BLaER1 treated with 17β-estradiol and CSF1 and Interleukin-3, amounts not matched to agents 10 nM and 100 nM (cell line): ENCODE measurements around the gene MS4A15.
A peak's percentile ranks its signal among the peaks of the same experiment; 100 is the strongest.

ENCODE experiments used
- H3K27ac ChIP-seq, 11 experiments: shearing (Covaris generic); formaldehyde crosslinking; 2 replicates each; pipeline ENCODE4 v1.8.1; 2022
- H3K27me3 ChIP-seq, 11 experiments: shearing (Covaris generic); formaldehyde crosslinking; 2 replicates each; pipeline ENCODE4 v1.8.1; 2022
- H3K36me3 ChIP-seq, 11 experiments: shearing (Covaris generic); formaldehyde crosslinking; 2 replicates each; pipeline ENCODE4 v1.8.1; 2022
- H3K4me1 ChIP-seq, 10 experiments: shearing (Covaris generic); formaldehyde crosslinking; 2 replicates each; pipeline ENCODE4 v1.8.1; 2022
- H3K4me2 ChIP-seq, 11 experiments: shearing (Covaris generic); formaldehyde crosslinking; 2 replicates each; pipeline ENCODE4 v1.8.1; 2022
- H3K4me3 ChIP-seq, 10 experiments: shearing (Covaris generic); formaldehyde crosslinking; 2 replicates each; pipeline ENCODE4 v1.8.1; 2022
- H3K9ac ChIP-seq, 11 experiments: shearing (Covaris generic); formaldehyde crosslinking; 2 replicates each; pipeline ENCODE4 v1.8.1; 2022
- H3K9me3 ChIP-seq, 11 experiments: shearing (Covaris generic); formaldehyde crosslinking; replicated peaks in 1 of 11; 2 replicates each; pipeline ENCODE4 v1.8.1; 2022
- H4K20me1 ChIP-seq, 11 experiments: shearing (Covaris generic); formaldehyde crosslinking; 2 replicates each; pipeline ENCODE4 v1.8.1; 2022
- Cebpa-rat ChIP-seq, 11 experiments: shearing (Covaris generic); IDR thresholded peaks; 2 replicates each; pipeline ENCODE4 v1.8.1; 2022

Gene MS4A15

GRCh38 chr11:60798631-60799030, 42.0 kb downstream of the MS4A15 start:
- no peak overlapping the region for H3K4me3 ChIP-seq
- H4K20me1 ChIP-seq: no peaks in the 10 kb centered on the region
- H3K36me3 ChIP-seq: no peaks in the 10 kb centered on the region
- no peaks in the 10 kb centered on the region for H3K9me3 ChIP-seq
- H3K27ac ChIP-seq: no peak overlapping the region
- TF ChIP-seq Cebpa-rat (IDR thresholded peaks at IDR 0.05): no peak
- peaks cover 0 to 25% (median 16%) of the 10 kb centered on the region in 10 experiments; a peak in 13 of 20 replicates for H3K4me1 ChIP-seq
- H3K4me2 ChIP-seq: peak overlapping the region in 8 of 11 experiments; percentile 2 to 58 (median 41); a peak in 13 of 22 replicates
- no peak overlapping the region for H3K9ac ChIP-seq
- no peaks in the 10 kb centered on the region for H3K27me3 ChIP-seq

- H3K9me3 ChIP-seq: no peaks in the 10 kb centered on the region
- no peak for TF ChIP-seq Cebpa-rat (IDR thresholded peaks at IDR 0.05)
- H3K9ac ChIP-seq: no peak overlapping the region
- H3K27ac ChIP-seq: no peak overlapping the region
- H3K4me2 ChIP-seq: peak overlapping the region in 1 of 11 experiments; percentile 28; a peak in 1 of 22 replicates
- H3K36me3 ChIP-seq: no peaks in the 10 kb centered on the region
- peaks cover 0 to 31% (median 21%) of the 10 kb centered on the region in 10 experiments; a peak in 14 of 20 replicates for H3K4me1 ChIP-seq
- no peaks in the 10 kb centered on the region for H3K27me3 ChIP-seq
- no peaks in the 10 kb centered on the region for H4K20me1 ChIP-seq
- H3K4me3 ChIP-seq: no peak overlapping the region
These were observed 44.5 kb downstream of the MS4A15 start for GRCh38 chr11:60801194-60801593.

GRCh38 chr11:60803273-60803936, 46.7 kb downstream of the MS4A15 start:
- H3K4me1 ChIP-seq: peaks cover 0 to 45% (median 36%) of the 10 kb centered on the region in 10 experiments; a peak in 16 of 20 replicates
- H3K9ac ChIP-seq: no peak overlapping the region
- no peaks in the 10 kb centered on the region for H3K36me3 ChIP-seq
- H4K20me1 ChIP-seq: no peaks in the 10 kb centered on the region
- H3K4me3 ChIP-seq: no peak overlapping the region
- no peak overlapping the region for H3K4me2 ChIP-seq
- TF ChIP-seq Cebpa-rat (IDR thresholded peaks at IDR 0.05): no peak
- H3K27me3 ChIP-seq: no peaks in the 10 kb centered on the region
- no peak overlapping the region for H3K27ac ChIP-seq
- no peaks in the 10 kb centered on the region for H3K9me3 ChIP-seq

- Histone ChIP-seq H3K36me3 (no peaks in the 10 kb centered on the region), H3K4me2 (peak overlapping the region in 4 of 11 experiments; percentile 14 to 84 (median 56); a peak in 6 of 22 replicates), H3K4me3 (no peak overlapping the region), H3K27ac (peak overlapping the region in 1 of 11 experiments; percentile 13; a peak in 1 of 22 replicates), H3K9ac (no peak overlapping the region), H3K4me1 (peaks cover 16 to 61% (median 51%) of the 10 kb centered on the region in 10 experiments), H4K20me1 (no peaks in the 10 kb centered on the region), H3K27me3 (no peaks in the 10 kb centered on the region), H3K9me3 (peaks cover 11 to 23% (median 20%) of the 10 kb centered on the region in 11 experiments; a peak in 21 of 22 replicates)
- TF ChIP-seq Cebpa-rat (IDR thresholded peaks at IDR 0.05): no peak
These were observed 52.6 kb downstream of the MS4A15 start for GRCh38 chr11:60809249-60809648.

- Histone ChIP-seq H3K4me1 (peaks cover 16 to 61% (median 51%) of the 10 kb centered on the region in 10 experiments), H3K9me3 (peaks cover 11 to 27% (median 23%) of the 10 kb centered on the region in 11 experiments; a peak in 21 of 22 replicates), H3K9ac (no peak overlapping the region), H3K36me3 (no peaks in the 10 kb centered on the region), H3K27me3 (no peaks in the 10 kb centered on the region), H3K27ac (peak overlapping the region in 1 of 11 experiments; percentile 72; a peak in 1 of 22 replicates), H3K4me3 (no peak overlapping the region), H4K20me1 (no peaks in the 10 kb centered on the region), H3K4me2 (peak overlapping the region in 8 of 11 experiments; percentile 30 to 87 (median 80); a peak in 11 of 22 replicates)
- TF ChIP-seq Cebpa-rat (IDR thresholded peaks at IDR 0.05): no peak
These were observed 53.0 kb downstream of the MS4A15 start for GRCh38 chr11:60809691-60810090.

- Histone ChIP-seq H3K27me3 (no peaks in the 10 kb centered on the region), H3K9ac (peak overlapping the region in 4 of 11 experiments; percentile 48 to 68 (median 57); a peak in 4 of 22 replicates), H3K4me2 (peak overlapping the region in 9 of 11 experiments; percentile 65 to 87 (median 80); a peak in 18 of 22 replicates), H3K4me3 (no peak overlapping the region), H4K20me1 (no peaks in the 10 kb centered on the region), H3K27ac (peak overlapping the region in 6 of 11 experiments; percentile 59 to 76 (median 72); a peak in 9 of 22 replicates), H3K36me3 (no peaks in the 10 kb centered on the region), H3K9me3 (peaks cover 11 to 29% (median 23%) of the 10 kb centered on the region in 11 experiments; a peak in 21 of 22 replicates), H3K4me1 (peaks cover 16 to 61% (median 51%) of the 10 kb centered on the region in 10 experiments)
- no peak for TF ChIP-seq Cebpa-rat (IDR thresholded peaks at IDR 0.05)
These were observed 53.5 kb downstream of the MS4A15 start for GRCh38 chr11:60810151-60810550.

- Histone ChIP-seq H3K4me1 (peaks cover 16 to 60% (median 51%) of the 10 kb centered on the region in 10 experiments), H3K9me3 (peaks cover 11 to 32% (median 23%) of the 10 kb centered on the region in 11 experiments; a peak in 21 of 22 replicates), H3K36me3 (no peaks in the 10 kb centered on the region), H4K20me1 (no peaks in the 10 kb centered on the region), H3K27ac (peak overlapping the region in 9 of 11 experiments; percentile 22 to 76 (median 63); a peak in 17 of 22 replicates), H3K4me2 (peak overlapping the region; percentile 58 to 87 (median 79)), H3K27me3 (no peaks in the 10 kb centered on the region), H3K4me3 (no peak overlapping the region), H3K9ac (peak overlapping the region in 9 of 11 experiments; percentile 2 to 68 (median 48); a peak in 12 of 22 replicates)
- TF ChIP-seq Cebpa-rat (IDR thresholded peaks at IDR 0.05): no peak
These were observed 53.9 kb downstream of the MS4A15 start for GRCh38 chr11:60810569-60810968.

- Histone ChIP-seq H3K27ac (no peak overlapping the region), H3K9me3 (peaks cover 27 to 53% (median 40%) of the 10 kb centered on the region in 11 experiments), H3K36me3 (no peaks in the 10 kb centered on the region), H3K4me3 (no peak overlapping the region), H3K4me2 (peak overlapping the region in 1 of 11 experiments; percentile 9; a peak in 1 of 22 replicates), H3K4me1 (peaks cover 16 to 35% (median 29%) of the 10 kb centered on the region in 10 experiments), H3K27me3 (no peaks in the 10 kb centered on the region), H4K20me1 (no peaks in the 10 kb centered on the region), H3K9ac (no peak overlapping the region)
- TF ChIP-seq Cebpa-rat (IDR thresholded peaks at IDR 0.05): no peak
These were observed 56.7 kb downstream of the MS4A15 start for GRCh38 chr11:60813324-60813723.

GRCh38 chr11:60814112-60814511, 57.4 kb downstream of the MS4A15 start:
- Histone ChIP-seq H3K9ac (no peak overlapping the region), H3K4me2 (no peak overlapping the region), H3K9me3 (peaks cover 27 to 53% (median 40%) of the 10 kb centered on the region in 11 experiments), H4K20me1 (no peaks in the 10 kb centered on the region), H3K27ac (no peak overlapping the region), H3K36me3 (no peaks in the 10 kb centered on the region), H3K4me1 (peaks cover 16 to 31% (median 27%) of the 10 kb centered on the region in 10 experiments), H3K27me3 (no peaks in the 10 kb centered on the region), H3K4me3 (no peak overlapping the region)
- no peak for TF ChIP-seq Cebpa-rat (IDR thresholded peaks at IDR 0.05)
